Brain microvascular endothelial cell (primary cell): Measurements from ENCODE around the gene FTL.

Source experiments
- DNase-seq: peaks from one replicate; pipeline ENCODE4 v3.0.0-alpha.2; 2020
- H3K27ac ChIP-seq: fragments of 250-450 bp; sonication (Bioruptor Pico); 2 replicates; pipeline ENCODE4 v1.5.1; 2020; ENCODE audit warnings: mild to moderate bottlenecking, moderate library complexity
- H3K27me3 ChIP-seq: fragments of 250-450 bp; sonication (Bioruptor Pico); replicated peaks from 2 replicates; pipeline ENCODE4 v1.5.1; 2020; ENCODE audit warnings: mild to moderate bottlenecking
- H3K36me3 ChIP-seq: fragments of 250-450 bp; sonication (Bioruptor Pico); replicated peaks from 2 replicates; pipeline ENCODE4 v1.5.1; 2020; ENCODE audit warnings: mild to moderate bottlenecking
- H3K4me3 ChIP-seq: 2 replicates; pipeline ENCODE4 v1.5.1; 2011; ENCODE audit warnings: low read depth, mild to moderate bottlenecking, control low read depth, low read length, moderate library complexity
- CTCF ChIP-seq: IDR thresholded peaks from 2 replicates; pipeline ENCODE4 v1.5.1; 2011; ENCODE audit warnings: low read depth, mild to moderate bottlenecking, moderate library complexity, low read length, control low read depth, inconsistent platforms; ENCODE audit errors: missing control alignments
- in situ Hi-C: cut with HindIII; loops from 2 replicates; pipeline ENCODE4 v1.10.0; 2017; ENCODE audit warnings: low sequenced_read_pairs, low pct_ligation_motif_present

The FTL gene

GRCh38 chr19:48928164-48929025 lies 36.7 kb upstream of the FTL start:
- Histone ChIP-seq H3K27ac (no peak overlapping the region), H3K36me3 (no peaks in the 10 kb centered on the region), H3K4me3 (no peak overlapping the region), H3K27me3 (peaks cover 2% of the 10 kb centered on the region)
- TF ChIP-seq CTCF, result no peak
- no peak for DNase-seq
- in situ Hi-C loops, result no loop called here

- peak; percentile 24 for DNase-seq
- H3K4me3 ChIP-seq, result peak within 1 kb of the TSS; percentile 58
- TF ChIP-seq CTCF, result no peak
- H3K36me3 ChIP-seq, result no peaks in the 10 kb centered on the region
- peaks cover 2% of the 10 kb centered on the region for H3K27me3 ChIP-seq
- no peak within 1 kb of the TSS for H3K27ac ChIP-seq
- in situ Hi-C loops, result no loop called here
These were observed 31.7 kb upstream of the FTL start, which contains the start of gene DHDH for GRCh38 chr19:48933382-48933932. DHDH (plus strand) TSS chr19:48933699; CDS start chr19:48933722, 23 bp downstream.

GRCh38 chr19:48934837-48935236 lies 30.3 kb upstream of the FTL start:
- no peak for DNase-seq
- Histone ChIP-seq H3K27ac (no peak overlapping the region), H3K27me3 (peaks cover 2% of the 10 kb centered on the region), H3K4me3 (no peak overlapping the region), H3K36me3 (no peaks in the 10 kb centered on the region)
- in situ Hi-C loops, result no loop called here
- TF ChIP-seq CTCF, result no peak

- Histone ChIP-seq H3K27ac (no peak overlapping the region), H3K36me3 (no peaks in the 10 kb centered on the region), H3K27me3 (peaks cover 2% of the 10 kb centered on the region), H3K4me3 (no peak overlapping the region)
- DNase-seq, result no peak
- in situ Hi-C loops, result no loop called here
- TF ChIP-seq CTCF, result no peak
These were observed 29.2 kb upstream of the FTL start for GRCh38 chr19:48935864-48936263.

- Histone ChIP-seq H3K4me3 (no peak overlapping the region), H3K27ac (no peak overlapping the region), H3K36me3 (no peaks in the 10 kb centered on the region), H3K27me3 (peaks cover 1% of the 10 kb centered on the region)
- in situ Hi-C loops, result no loop called here
- DNase-seq, result no peak
- no peak for TF ChIP-seq CTCF
These were observed 26.9 kb upstream of the FTL start for GRCh38 chr19:48938256-48938655.
